Fibroblast of lung (primary cell): ENCODE data around the gene KLHDC4. TPM values are rescaled to one million over a fixed set of nuclear protein-coding genes. Genes with fewer than 3 reads are reported as not detected.

Source experiments
- DNase-seq, 2 donors: peaks; one replicate each; pipeline versions ENCODE4 v3.0.0 to v3.0.0-alpha.2; 2010; ENCODE audit warnings: low read depth in 2 of 2
- H2AFZ ChIP-seq: 2 replicates; pipeline ENCODE4 v1.5.1; 2012; ENCODE audit warnings: low read length, control low read depth, inconsistent platforms
- H3K27ac ChIP-seq: 2 replicates; pipeline ENCODE4 v1.5.1; 2011; ENCODE audit warnings: low read length, control low read depth; ENCODE audit not compliant: insufficient read depth
- H3K27me3 ChIP-seq: 2 replicates; pipeline ENCODE4 v1.5.1; 2011; ENCODE audit warnings: mild to moderate bottlenecking, low read length; ENCODE audit not compliant: control insufficient read depth, insufficient read depth
- H3K36me3 ChIP-seq: 2 replicates; pipeline ENCODE4 v1.5.1; 2011; ENCODE audit warnings: low read length; ENCODE audit not compliant: control insufficient read depth, insufficient read depth
- H3K4me1 ChIP-seq: 2 replicates; pipeline ENCODE4 v1.5.1; 2011; ENCODE audit warnings: low read length; ENCODE audit not compliant: control insufficient read depth, insufficient read depth; ENCODE audit errors: extremely low read depth
- H3K4me2 ChIP-seq: 2 replicates; pipeline ENCODE4 v1.5.1; 2011; ENCODE audit warnings: low read length, control low read depth; ENCODE audit not compliant: insufficient read depth; ENCODE audit errors: extremely low read depth
- H3K4me3 ChIP-seq, 4 experiments: fragments of 200-600 bp in 1 of 4; sonication (generic) in 1 of 4; replicated peaks in 1 of 4; 2 replicates each; pipeline ENCODE4 v1.5.1; 2011 to 2016; ENCODE audit warnings: low read length in 4 of 4, low read depth in 3 of 4, mild to moderate bottlenecking in 3 of 4, control low read depth in 2 of 4, inconsistent platforms in 1 of 4, mixed read lengths in 1 of 4; ENCODE audit not compliant: insufficient read depth in 1 of 4; ENCODE audit errors: control extremely low read depth in 1 of 4
- H3K79me2 ChIP-seq: 2 replicates; pipeline ENCODE4 v1.5.1; 2012; ENCODE audit warnings: mild to moderate bottlenecking, low read length, inconsistent platforms; ENCODE audit not compliant: control insufficient read depth, insufficient read depth
- H3K9ac ChIP-seq: 2 replicates; pipeline ENCODE4 v1.5.1; 2011; ENCODE audit warnings: mild to moderate bottlenecking, low read length, control low read depth; ENCODE audit not compliant: insufficient read depth
- H3K9me3 ChIP-seq: 2 replicates; pipeline ENCODE4 v1.5.1; 2012; ENCODE audit warnings: low read depth, low read length; ENCODE audit not compliant: control insufficient read depth, insufficient read depth
- H4K20me1 ChIP-seq: 2 replicates; pipeline ENCODE4 v1.5.1; 2011; ENCODE audit warnings: low read length; ENCODE audit not compliant: control insufficient read depth, insufficient read depth; ENCODE audit errors: extremely low read depth
- EZH2 ChIP-seq: IDR thresholded peaks from 2 replicates; pipeline ENCODE4 v1.5.1; 2012; ENCODE audit warnings: low read length, control low read depth, mild to moderate bottlenecking; ENCODE audit errors: missing control alignments
- polyA plus RNA-seq, 2 donors: library from polyadenylated mRNA; depleted of rRNA in 1 of 2; stranded (reverse) in 1 of 2; unstranded in 1 of 2; fragments of >200 nt; gene quantifications; 2 replicates each; pipeline ENCODE4 v1.2.1, GENCODE V29; 2011 to 2012; ENCODE audit warnings: missing spikeins in 1 of 2
- total RNA-seq: library from RNA; depleted of rRNA; stranded (reverse); fragments of >200 nt; gene quantifications from 2 replicates; pipeline ENCODE4 v1.2.1, GENCODE V29; 2014
- TF ChIP-seq, protein P1 (sequence below), 2 donors: IDR thresholded peaks in 1 of 2; conservative IDR thresholded peaks in 1 of 2; 1 replicate in 1 of 2; 2 replicates in 1 of 2; pipeline ENCODE4 v1.5.1; 2011 to 2012; ENCODE audit warnings: low read length in 2 of 2, control low read depth in 1 of 2, inconsistent platforms in 1 of 2, low read depth in 1 of 2, mild to moderate bottlenecking in 1 of 2

The KLHDC4 gene
- total and polyA plus RNA-seq, 2 donors (not counting 1 experiment from before 2014, with no cell fraction given): 7.3 to 17.8 TPM

DNA sequence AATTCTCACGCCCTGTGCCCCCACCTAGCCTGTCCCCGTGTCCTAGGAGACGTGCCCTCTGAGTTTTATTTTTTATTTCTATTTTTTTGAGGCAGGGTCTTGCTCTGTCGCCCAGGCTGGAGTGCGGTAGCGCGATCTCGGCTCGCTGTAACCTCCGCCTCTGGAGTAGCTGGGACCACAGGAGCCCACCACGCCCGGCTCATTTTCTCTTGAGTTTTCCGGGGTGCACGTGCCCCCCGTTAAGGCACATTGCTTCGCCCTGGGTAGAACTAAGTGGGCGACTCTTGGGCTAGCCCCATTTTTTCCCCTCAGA, 655 bp upstream of the KLHDC4 start:
- Histone ChIP-seq H2AFZ (peak overlapping the region; percentile 40), H3K4me3 (peak overlapping the region; percentile 81 to 91 (median 83)), H3K9ac (peak overlapping the region; percentile 94), H4K20me1 (no peaks in the 10 kb centered on the region), H3K27ac (peak overlapping the region; percentile 94), H3K36me3 (peaks cover 7% of the 10 kb centered on the region), H3K4me1 (peaks cover 5% of the 10 kb centered on the region), H3K4me2 (peak overlapping the region; percentile 98), H3K79me2 (peaks cover 18% of the 10 kb centered on the region), H3K27me3 (no peaks in the 10 kb centered on the region), H3K9me3 (no peaks in the 10 kb centered on the region)
- no peak for TF ChIP-seq EZH2
- TF ChIP-seq, protein P1, sequence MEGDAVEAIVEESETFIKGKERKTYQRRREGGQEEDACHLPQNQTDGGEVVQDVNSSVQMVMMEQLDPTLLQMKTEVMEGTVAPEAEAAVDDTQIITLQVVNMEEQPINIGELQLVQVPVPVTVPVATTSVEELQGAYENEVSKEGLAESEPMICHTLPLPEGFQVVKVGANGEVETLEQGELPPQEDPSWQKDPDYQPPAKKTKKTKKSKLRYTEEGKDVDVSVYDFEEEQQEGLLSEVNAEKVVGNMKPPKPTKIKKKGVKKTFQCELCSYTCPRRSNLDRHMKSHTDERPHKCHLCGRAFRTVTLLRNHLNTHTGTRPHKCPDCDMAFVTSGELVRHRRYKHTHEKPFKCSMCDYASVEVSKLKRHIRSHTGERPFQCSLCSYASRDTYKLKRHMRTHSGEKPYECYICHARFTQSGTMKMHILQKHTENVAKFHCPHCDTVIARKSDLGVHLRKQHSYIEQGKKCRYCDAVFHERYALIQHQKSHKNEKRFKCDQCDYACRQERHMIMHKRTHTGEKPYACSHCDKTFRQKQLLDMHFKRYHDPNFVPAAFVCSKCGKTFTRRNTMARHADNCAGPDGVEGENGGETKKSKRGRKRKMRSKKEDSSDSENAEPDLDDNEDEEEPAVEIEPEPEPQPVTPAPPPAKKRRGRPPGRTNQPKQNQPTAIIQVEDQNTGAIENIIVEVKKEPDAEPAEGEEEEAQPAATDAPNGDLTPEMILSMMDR (conservative IDR thresholded peaks at IDR 0.05 in 1 of 2, IDR thresholded peaks at IDR 0.05 in 1 of 2; ENCODE audit: low read depth in 1 of 2, low read length in 2 of 2): no peak
- DNase-seq: no peak

DNA sequence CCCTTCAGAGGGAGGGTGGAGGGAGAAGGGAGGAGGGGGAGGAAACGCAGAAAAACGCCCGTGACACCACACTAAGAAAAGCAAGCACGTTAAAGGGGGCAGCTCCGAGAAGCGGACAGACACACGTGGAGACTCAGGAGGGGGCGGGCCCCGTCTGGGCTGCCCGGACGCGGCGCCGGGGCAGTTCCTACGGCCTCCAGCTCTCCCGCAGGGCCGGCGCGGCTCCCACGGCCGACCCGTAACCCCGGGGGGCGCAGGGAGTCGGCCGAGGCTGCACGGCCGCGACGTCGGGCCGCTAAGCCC, 362 bp downstream of the KLHDC4 start:
- Histone ChIP-seq H3K36me3 (peaks cover 7% of the 10 kb centered on the region), H3K4me3 (peak overlapping the region; percentile 81 to 91 (median 83)), H3K9ac (peak overlapping the region; percentile 94), H3K9me3 (no peaks in the 10 kb centered on the region), H3K4me2 (peak overlapping the region; percentile 71), H3K79me2 (peaks cover 18% of the 10 kb centered on the region), H3K4me1 (peaks cover 5% of the 10 kb centered on the region), H4K20me1 (no peaks in the 10 kb centered on the region), H2AFZ (peak overlapping the region; percentile 82), H3K27me3 (no peaks in the 10 kb centered on the region), H3K27ac (peak overlapping the region; percentile 94)
- no peak for TF ChIP-seq EZH2
- TF ChIP-seq, protein P1 (conservative IDR thresholded peaks at IDR 0.05 in 1 of 2, IDR thresholded peaks at IDR 0.05 in 1 of 2; ENCODE audit: low read depth in 1 of 2, low read length in 2 of 2): no peak
- DNase-seq: peak in 1 of 2 donors; percentile 13

DNA sequence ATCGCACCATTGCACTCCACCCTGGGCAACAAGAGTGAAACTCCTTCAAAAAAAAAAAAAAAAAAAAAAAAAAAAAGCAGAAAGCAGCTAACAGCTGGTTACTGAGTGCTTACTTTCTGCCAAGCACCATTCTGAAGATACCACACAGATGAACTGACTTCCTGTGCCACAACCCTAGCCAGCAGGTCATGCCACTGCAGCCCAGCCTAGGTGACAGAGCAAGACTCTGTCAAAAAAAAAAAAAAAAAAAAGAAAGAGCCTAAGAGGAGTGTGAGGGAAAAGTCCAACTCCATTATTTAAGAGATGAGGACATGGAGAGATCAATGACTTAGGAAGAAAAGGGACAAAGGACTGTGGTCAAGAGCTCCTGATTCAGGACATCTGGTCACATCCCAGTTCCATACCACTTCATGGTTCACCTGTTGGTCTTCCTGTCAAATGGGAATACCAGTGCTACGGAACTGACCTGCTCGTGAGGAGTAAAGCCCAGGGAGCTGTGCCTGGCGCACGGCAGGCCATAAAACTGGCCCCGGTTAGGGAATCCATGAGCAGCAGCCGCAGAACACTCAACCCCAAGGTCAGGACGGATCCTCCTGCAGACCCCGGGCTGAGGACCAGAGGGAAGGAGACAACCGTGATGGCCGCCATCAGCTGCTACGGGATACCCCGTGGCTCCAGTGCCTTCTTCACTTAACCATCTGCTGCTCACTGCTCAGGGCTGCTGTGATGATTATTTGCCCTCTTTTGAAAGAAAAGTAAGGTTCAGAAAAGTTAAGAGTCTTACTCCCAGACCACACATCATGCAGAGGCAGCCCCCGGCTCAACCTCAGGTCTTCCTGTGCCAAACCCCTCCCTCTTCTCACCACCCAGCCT, 950 bp downstream of the KLHDC4 start:
- TF ChIP-seq, protein P1 (conservative IDR thresholded peaks at IDR 0.05 in 1 of 2, IDR thresholded peaks at IDR 0.05 in 1 of 2; ENCODE audit: low read depth in 1 of 2, low read length in 2 of 2): no peak
- no peak for TF ChIP-seq EZH2
- Histone ChIP-seq H3K79me2 (peaks cover 18% of the 10 kb centered on the region), H3K4me1 (peaks cover 5% of the 10 kb centered on the region), H3K27ac (peak overlapping the region; percentile 94), H3K9ac (peak overlapping the region; percentile 94), H3K9me3 (no peaks in the 10 kb centered on the region), H3K27me3 (no peaks in the 10 kb centered on the region), H4K20me1 (no peaks in the 10 kb centered on the region), H3K4me2 (peak overlapping the region; percentile 71), H3K4me3 (peak overlapping the region; percentile 81 to 91 (median 83)), H3K36me3 (peaks cover 7% of the 10 kb centered on the region), H2AFZ (peak overlapping the region; percentile 82)
- DNase-seq: no peak
